ENCODE data around the gene ZFP28.

The ZFP28 gene

GRCh38 chr19:56596676-56597075 lies 57.9 kb downstream of the ZFP28 start:
- no peak for DNase-seq (ENCODE audit: low read depth)

GRCh38 chr19:56597696-56598095 lies 58.9 kb downstream of the ZFP28 start:
- no peak for DNase-seq (ENCODE audit: low read depth)

GRCh38 chr19:56601375-56601774 lies 62.6 kb downstream of the ZFP28 start:
- DNase-seq (ENCODE audit: low read depth), result no peak

GRCh38 chr19:56603829-56604228 lies 65.1 kb downstream of the ZFP28 start:
- no peak for DNase-seq (ENCODE audit: low read depth)
